Heart right ventricle (tissue), 16 donors: Measurements from ENCODE around the gene NUDT4. TPM values are rescaled to one million over a fixed set of nuclear protein-coding genes. Genes with fewer than 3 reads are reported as not detected.

ENCODE experiments used
- ATAC-seq, 8 donors: fragments of 200-7000 bp; cut with Tn5 transposase; one replicate each; pipeline ENCODE4 v1.9.1; 2020; ENCODE audit warnings: mild to moderate bottlenecking in 8 of 8, moderate library complexity in 8 of 8, moderate number of reproducible peaks in 1 of 8
- DNase-seq, 2 donors: peaks; one replicate each; pipeline ENCODE4 v3.0.0-alpha.2; 2020
- H3K27ac ChIP-seq, 10 donors: fragments of 200-600 bp; sonication (generic) in 2 of 10; one replicate each; pipeline versions ENCODE4 v1.5.0 to v1.8.0; 2020 to 2022; ENCODE audit warnings: mild to moderate bottlenecking in 3 of 10
- H3K27me3 ChIP-seq, 7 donors: fragments of 200-600 bp; one replicate each; pipeline ENCODE4 v1.8.0; 2021 to 2022; ENCODE audit warnings: mild to moderate bottlenecking in 2 of 7
- H3K36me3 ChIP-seq, 9 donors: fragments of 200-600 bp; sonication (generic) in 1 of 9; one replicate each; pipeline versions ENCODE4 v1.5.0 to v1.8.0; 2020 to 2022; ENCODE audit warnings: mild to moderate bottlenecking in 2 of 9
- H3K4me1 ChIP-seq, 9 donors: fragments of 200-600 bp; sonication (generic) in 1 of 9; one replicate each; pipeline versions ENCODE4 v1.5.0 to v1.8.0; 2020 to 2022; ENCODE audit warnings: mild to moderate bottlenecking in 4 of 9
- H3K4me3 ChIP-seq, 10 donors: fragments of 200-600 bp; sonication (generic) in 2 of 10; one replicate each; pipeline versions ENCODE4 v1.5.0 to v1.8.0; 2020 to 2022; ENCODE audit warnings: mild to moderate bottlenecking in 7 of 10, moderate library complexity in 2 of 10
- H3K9me3 ChIP-seq, 11 donors: fragments of 200-600 bp in 10 of 11; sonication (generic) in 2 of 11; one replicate each; pipeline versions ENCODE4 v1.5.0 to v1.8.0; 2013 to 2022; ENCODE audit warnings: mild to moderate bottlenecking in 2 of 11, control low read depth in 1 of 11, moderate library complexity in 1 of 11
- CTCF ChIP-seq, 9 donors: fragments of 200-600 bp; sonication (generic) in 2 of 9; IDR thresholded peaks; one replicate each; pipeline versions ENCODE4 v1.5.0 to v1.8.0; 2021 to 2022; ENCODE audit warnings: antibody characterized with exemption in 9 of 9, mild to moderate bottlenecking in 5 of 9, moderate library complexity in 1 of 9
- WGBS, 2 donors: extraction: QIAGEN DNeasy Blood & Tissue Kit; methylation state at CpG; one replicate each; pipeline ENCODE4 v1.1.7; 2013; ENCODE audit warnings: inconsistent platforms in 1 of 2; 5-methylcytosine and 5-hydroxymethylcytosine counted together
- intact Hi-C, 10 donors: fragments of 100-400 bp; cut with DNase I; formaldehyde crosslinking; loops; one replicate each; pipeline versions ENCODE4 v1.11.1 to v1.14.2; 2022
- polyA plus RNA-seq, 2 donors: library from polyadenylated mRNA; stranded (reverse); fragments of 200-250 nt; gene quantifications; one replicate each; pipeline ENCODE4 v1.2.3, GENCODE V29; 2013
- total RNA-seq, 10 donors: library from RNA; stranded (reverse); fragmentation: NEBNext Ultra II Directional in 3 of 10; extraction: Animal tissue kit (Norgen Biotek cat#: 25700) in 3 of 10; gene quantifications; one replicate each; pipeline versions ENCODE4 v1.2.1 to v1.2.4, GENCODE V29; 2021 to 2023
- donor health status: Arrhythmogenic right ventricular cardiomyopathy.
- donor health status: ischemic (EF 13 %, LVEDD 7.1; RV severe dilation, severe dysfunction).
- donor health status: healthy with polysubstance abuse.
- donor health status: DM: no; HTN: yes; CAD: no.
- donor health status: DM: no; HTN: no; CAD: no.
- donor health status: ischemic (EF 25% LVEDD 6.9; RV normal size, moderate dysfunction).
- donor health status: ischemic (EF 25% LVEDD 5.7; RV mildly dilated, moderate dysfunction).
- donor health status: healthy.
- donor health status: DM: yes; HTN: yes; CAD: no.
- donor health status: Ischemic cardiomyopathy.
- donor health status: ischemic (EF 35%, LVEDD 5.7; RV mildly dilated, moderate dysfunction).
- donor health status: nonischemic (EF 11% LVEDD 7.7; RV severe dilation, severe dysfunction).
- donor health status: DM: yes; HTN: yes; CAD: no.
- donor health status: PGD.
- donor health status: ischemic (EF 29% LVEDD 5.4; RV normal size, mild dysfunction).
- donor health status: nonischemic (EF 23%, LVEDD 6.1; RV moderate dilation, normal function).

The NUDT4 gene
- total and polyA plus RNA-seq, 12 donors, result 61.1 to 663 (median 210) TPM

- no peak overlapping the region for H3K4me3 ChIP-seq
- WGBS, 2 donors, result 75 to 83% methylated on average over 9 of the region's 9 CpGs
- peak in 2 of 8 donors; percentile 12 to 55 for ATAC-seq
- no peaks in the 10 kb centered on the region for H3K36me3 ChIP-seq
- no peaks in the 10 kb centered on the region for H3K9me3 ChIP-seq
- no peak for DNase-seq
- no peak for TF ChIP-seq CTCF (IDR thresholded peaks at IDR 0.05)
- H3K27ac ChIP-seq, result peak overlapping the region in 4 of 10 donors; percentile 31 to 64 (median 52)
- no peaks in the 10 kb centered on the region for H3K27me3 ChIP-seq
- peaks cover 0 to 17% (median 0%) of the 10 kb centered on the region in 9 donors for H3K4me1 ChIP-seq
- intact Hi-C loops, result no loop called here
Measured at GRCh38 chr12:93335603-93336162, 42.0 kb upstream of the NUDT4 start.

GRCh38 chr12:93336291-93336741 is 41.4 kb upstream of the NUDT4 start:
- intact Hi-C loops, result no loop called here
- H3K36me3 ChIP-seq, result no peaks in the 10 kb centered on the region
- no peaks in the 10 kb centered on the region for H3K9me3 ChIP-seq
- peaks cover 0 to 17% (median 0%) of the 10 kb centered on the region in 9 donors for H3K4me1 ChIP-seq
- ATAC-seq (peak in 3 of 8 donors; percentile 57 to 82 (median 65)), DNase-seq (peak in 1 of 2 donors; percentile 9)
- H3K27me3 ChIP-seq, result no peaks in the 10 kb centered on the region
- H3K4me3 ChIP-seq, result no peak overlapping the region
- WGBS, 2 donors, result 11 to 31% methylated on average over 4 of the region's 4 CpGs
- TF ChIP-seq CTCF (IDR thresholded peaks at IDR 0.05), result no peak
- peak overlapping the region in 4 of 10 donors; percentile 31 to 64 (median 52) for H3K27ac ChIP-seq

GRCh38 chr12:93338598-93338997 is 39.1 kb upstream of the NUDT4 start:
- H3K27ac ChIP-seq, result no peak overlapping the region
- no peaks in the 10 kb centered on the region for H3K36me3 ChIP-seq
- DNase-seq (no peak), ATAC-seq (no peak)
- no peak for TF ChIP-seq CTCF (IDR thresholded peaks at IDR 0.05)
- no peak overlapping the region for H3K4me3 ChIP-seq
- 93 to 96% methylated on average over 7 of the region's 7 CpGs for WGBS, 2 donors
- peaks cover 0 to 16% (median 0%) of the 10 kb centered on the region in 9 donors for H3K4me1 ChIP-seq
- intact Hi-C loops, result no loop called here
- no peaks in the 10 kb centered on the region for H3K9me3 ChIP-seq
- H3K27me3 ChIP-seq, result no peaks in the 10 kb centered on the region

GRCh38 chr12:93339695-93340094 is 38.0 kb upstream of the NUDT4 start:
- H3K36me3 ChIP-seq, result no peaks in the 10 kb centered on the region
- no peaks in the 10 kb centered on the region for H3K9me3 ChIP-seq
- H3K27ac ChIP-seq, result no peak overlapping the region
- ATAC-seq (no peak), DNase-seq (no peak)
- TF ChIP-seq CTCF (IDR thresholded peaks at IDR 0.05), result no peak
- H3K27me3 ChIP-seq, result no peaks in the 10 kb centered on the region
- intact Hi-C loops, result no loop called here
- no peak overlapping the region for H3K4me3 ChIP-seq
- 54 to 66% methylated on average over 4 of the region's 4 CpGs for WGBS, 2 donors
- H3K4me1 ChIP-seq, result peaks cover 0 to 16% (median 0%) of the 10 kb centered on the region in 9 donors
